Stimulated activated naive CD4-positive, alpha-beta T cell (primary cell): ENCODE data around the gene SLC4A8.

Experiments used
- DNase-seq, 6 experiments: peaks; one replicate each; lab custom pipeline; 2025; lab: John Stamatoyannopoulos, UW

The SLC4A8 gene

DNA sequence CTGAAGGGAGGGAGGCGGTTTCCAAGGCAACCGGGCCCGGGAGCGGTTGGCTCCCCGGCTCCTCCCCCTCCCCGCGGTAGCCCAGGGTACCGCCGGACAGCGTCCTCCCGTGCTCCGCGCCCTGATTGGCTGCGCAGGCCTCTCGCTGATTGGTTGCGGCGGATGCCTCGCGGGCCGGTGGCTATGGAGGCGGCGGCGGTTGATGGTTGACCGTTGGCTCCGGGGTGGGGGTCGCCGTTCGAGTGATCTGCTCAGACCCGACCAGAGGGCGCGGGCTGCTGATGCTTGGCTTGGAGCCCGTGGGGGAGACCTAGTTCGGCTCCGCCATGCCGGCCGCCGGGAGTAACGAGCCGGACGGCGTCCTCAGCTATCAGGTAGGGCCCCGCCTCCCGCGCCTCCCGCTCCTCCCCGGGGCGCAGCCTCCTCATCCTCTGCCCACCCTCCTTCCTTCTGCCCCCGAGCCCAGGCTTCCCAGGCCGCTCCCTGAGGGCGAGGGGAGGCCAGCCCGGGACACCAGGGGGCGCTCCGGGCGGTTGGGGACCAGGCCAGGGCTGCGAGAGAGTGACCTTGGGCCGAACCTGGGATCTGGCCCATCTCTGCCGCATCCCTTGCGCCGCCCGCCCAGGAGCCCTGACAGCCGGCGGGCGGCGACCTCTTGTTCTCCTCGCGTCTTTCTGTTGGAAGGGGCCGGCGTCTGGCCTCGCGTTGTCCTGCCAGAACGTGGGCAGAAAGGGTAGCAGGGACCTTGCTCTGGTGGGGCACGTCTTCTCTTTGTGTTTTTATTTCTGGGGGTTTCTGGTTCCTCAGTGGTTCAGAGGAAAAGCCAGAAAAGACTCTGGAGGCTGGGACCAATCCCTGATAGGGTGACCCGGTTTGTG, at the start of gene SLC4A8:
Gene SLC4A8 (plus strand): TSS at position 170 of the 878 bp plus-strand sequence. CDS start 157 bp downstream, at position 327.
- DNase-seq, result peak; percentile 24 to 68 (median 50)

DNA sequence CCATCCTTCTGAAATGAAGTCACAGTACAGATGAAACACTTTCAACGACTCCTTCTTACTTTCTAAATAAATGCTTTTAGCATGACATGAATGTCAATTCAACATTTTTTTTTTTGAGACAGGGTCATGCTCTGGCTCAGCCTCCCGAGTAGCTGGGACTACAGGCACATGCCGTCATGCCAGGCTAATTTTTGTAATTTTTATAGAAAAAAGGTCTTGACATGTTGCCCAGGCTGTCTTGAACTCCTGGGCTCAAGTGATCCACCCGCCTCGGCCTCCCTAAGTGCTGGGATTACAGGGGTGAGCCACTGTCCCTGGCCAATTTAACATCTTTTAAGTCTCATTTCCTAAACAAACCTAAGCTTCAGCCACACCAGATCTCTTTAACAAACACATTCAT, 49.8 kb upstream of the SLC4A8 start:
- no peak for DNase-seq

DNA sequence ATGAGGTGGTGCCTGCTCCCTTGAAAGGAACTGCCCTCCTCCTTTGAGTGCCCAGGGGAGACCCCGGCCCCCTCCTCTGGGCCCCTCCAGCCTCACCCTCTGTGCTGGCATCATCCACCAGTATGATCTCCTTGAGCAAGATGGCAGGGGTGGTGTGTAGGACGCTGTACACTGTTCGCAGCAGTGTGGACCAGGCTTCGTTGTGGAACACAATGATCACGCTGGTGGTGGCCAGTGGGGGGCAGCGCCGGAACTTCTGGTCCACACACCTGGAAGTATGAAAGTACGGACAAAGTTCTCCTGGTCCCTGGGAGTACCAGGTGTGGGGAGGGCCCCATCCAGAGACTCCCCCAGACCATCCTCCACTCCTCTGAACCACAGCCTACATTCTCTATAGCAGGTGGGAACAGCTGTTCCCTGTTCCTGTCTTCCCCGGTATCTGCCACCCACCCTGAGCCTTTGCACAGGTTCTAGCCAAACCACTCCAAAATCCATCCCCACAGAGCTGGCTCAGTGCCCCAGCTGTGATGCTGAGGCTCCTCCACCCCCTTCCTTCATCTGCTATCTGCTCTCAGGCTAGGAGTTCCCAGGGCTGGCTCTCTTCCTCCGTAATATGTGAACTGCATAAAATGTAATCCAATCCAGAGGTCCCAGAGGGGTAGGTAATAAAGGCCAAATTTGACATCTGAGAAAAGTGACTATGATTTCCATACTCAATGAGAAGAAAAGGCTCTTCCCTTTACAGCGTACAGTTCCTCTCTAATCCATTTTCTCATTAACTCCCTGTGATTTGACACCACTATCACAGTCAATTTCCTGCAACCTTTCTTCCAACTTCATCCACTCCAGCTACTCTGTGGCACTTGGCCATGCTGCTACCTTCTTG, 47.3 kb upstream of the SLC4A8 start:
- DNase-seq, result no peak

DNA sequence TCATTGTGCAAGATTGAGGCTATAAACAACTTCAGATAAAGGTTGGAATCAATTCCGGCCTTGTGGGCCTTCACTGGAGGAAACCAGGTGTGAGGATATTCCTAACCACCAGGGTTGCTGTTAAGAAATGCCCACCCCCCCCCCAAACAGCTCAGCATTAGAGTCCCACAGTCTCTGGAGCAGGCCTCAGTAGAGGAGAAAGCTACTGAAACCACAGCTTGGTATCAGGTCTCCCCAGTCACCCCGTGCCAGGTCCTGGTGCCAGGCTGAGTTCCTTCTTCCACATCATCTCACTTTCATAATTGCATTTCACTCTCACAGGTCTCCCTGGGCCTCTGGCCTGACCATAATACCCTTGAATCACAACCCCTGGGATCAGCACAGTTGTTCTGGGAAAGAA, 45.9 kb upstream of the SLC4A8 start:
- DNase-seq, result no peak

DNA sequence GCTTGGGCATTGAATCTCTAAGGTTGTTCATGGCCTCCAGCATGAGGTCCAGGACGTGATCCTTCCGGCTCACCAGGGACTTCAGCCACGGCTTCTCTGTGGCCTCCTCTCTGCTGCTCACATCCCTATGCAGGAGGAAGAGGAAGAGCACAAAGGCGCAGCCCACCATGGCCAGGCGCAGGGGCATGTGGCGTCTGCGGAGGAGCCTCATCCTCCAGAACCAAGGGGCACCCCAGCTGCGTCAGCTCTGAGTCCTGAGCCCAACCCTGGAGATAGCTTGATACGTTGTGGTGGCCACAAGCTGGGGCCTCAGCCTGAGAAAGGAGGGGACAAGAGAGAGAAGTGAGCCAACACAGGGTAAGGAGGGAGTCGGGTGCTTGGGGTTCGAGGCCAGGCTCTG, 45.1 kb upstream of the SLC4A8 start:
- DNase-seq, result no peak

DNA sequence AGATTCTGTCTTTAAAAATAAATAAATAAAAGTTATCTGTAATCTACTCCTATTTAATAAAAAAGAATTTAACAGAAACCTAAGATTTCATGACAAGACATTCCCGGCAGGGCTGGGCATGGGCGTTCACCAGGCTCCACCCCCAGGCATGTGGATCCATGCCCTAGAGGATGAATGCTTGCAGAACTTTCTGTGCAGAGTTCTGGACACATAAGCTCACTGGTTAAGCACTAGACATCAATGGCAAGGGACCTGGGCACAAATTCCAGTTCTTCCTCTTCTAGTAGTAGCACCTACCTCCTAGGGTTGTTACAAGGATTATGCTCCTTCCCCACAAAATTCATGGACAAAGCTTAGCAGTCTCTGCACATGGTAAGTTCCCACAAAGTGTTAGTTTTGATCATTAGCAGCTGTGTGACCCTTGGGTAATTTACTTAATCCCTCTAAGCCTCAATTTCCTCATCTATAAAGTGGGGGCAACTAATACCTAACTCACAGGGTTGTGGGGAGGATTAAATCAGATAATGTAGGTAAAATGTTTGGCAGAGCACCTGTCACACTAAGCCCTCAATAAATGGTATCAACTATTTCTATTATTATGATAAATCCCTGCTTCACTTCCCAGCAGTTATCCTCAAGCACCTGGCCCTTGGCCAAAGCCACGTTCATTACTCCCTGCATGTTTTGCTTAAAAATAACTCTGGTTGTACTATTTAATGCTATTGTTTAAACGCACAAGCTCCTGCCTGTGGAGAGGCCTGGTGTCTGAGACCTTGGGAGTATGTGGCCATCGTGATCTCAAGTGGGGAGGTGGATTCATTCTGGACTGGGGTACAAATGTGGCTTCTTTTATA, 43.2 kb upstream of the SLC4A8 start:
- DNase-seq, result no peak

DNA sequence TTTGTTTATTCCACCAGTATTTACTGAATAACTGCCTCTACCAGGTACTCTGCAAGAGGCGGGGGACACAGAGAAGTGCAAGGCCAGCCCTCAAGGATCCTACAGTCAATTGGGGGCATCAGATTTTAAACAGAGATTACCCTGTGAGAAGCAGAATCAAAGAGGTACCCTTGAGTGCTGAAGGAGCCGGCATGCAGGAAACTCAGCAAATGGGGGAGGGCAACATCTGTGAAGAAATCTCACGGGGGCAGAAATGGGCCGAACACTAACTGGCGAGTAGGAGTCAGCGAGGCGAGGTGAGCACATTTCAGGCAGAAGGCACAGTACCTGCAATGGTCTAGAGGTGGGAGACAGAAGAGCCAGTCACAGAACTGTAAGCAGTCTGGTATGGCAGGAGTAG, 42.5 kb upstream of the SLC4A8 start:
- DNase-seq, result peak in 1 of 6 experiments; percentile 8

DNA sequence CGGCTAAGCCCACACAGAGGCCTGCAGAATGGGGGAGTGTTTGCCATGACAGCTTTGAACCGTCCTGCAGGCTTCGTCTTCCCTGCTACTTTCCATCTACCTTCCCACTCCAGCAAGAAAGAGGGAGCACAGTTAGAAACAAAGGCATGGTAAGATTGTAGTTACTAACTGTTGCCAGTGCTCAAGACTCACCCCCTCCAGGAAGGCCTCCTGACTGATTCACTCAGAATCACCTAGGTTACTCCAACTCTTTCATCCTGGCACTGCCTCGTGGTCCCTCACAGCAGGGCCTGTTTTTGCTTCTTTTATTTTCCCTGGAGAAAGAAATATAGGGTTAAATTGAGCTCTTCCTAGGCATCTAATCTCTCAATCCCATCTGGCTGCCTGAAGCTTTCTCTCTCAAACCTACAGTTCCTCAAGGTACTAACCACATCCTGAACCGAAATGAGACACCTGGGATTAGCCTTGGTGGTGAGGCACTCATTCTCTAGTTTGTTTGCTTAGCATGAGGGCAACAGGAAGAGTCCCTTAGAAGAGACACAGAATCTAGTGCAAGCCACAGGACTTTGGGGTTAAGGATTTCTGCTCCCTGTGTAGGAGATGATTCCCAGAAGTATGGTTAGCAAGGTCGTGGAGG, 41.2 kb upstream of the SLC4A8 start:
- peak in 2 of 6 experiments; percentile 15 to 34 for DNase-seq

DNA sequence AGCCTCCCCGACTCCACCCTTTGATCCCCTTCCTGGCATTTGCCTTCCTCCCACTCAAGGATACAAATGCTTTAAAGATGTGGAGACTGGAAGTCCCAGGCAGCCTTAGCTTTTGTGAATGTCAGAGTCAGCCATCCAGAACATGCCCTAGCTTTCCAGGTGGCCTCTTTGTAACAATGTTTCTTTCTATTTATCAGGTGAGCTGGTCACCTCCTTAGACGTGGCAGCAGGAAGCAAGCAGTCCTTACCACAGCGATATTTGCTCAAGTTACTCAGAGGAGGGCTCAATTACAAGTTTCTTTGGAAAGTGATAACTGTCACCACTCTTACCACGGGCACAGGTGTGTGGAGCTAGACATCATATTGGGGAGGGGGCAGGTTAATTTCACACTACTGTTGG, 38.3 kb upstream of the SLC4A8 start:
- no peak for DNase-seq

DNA sequence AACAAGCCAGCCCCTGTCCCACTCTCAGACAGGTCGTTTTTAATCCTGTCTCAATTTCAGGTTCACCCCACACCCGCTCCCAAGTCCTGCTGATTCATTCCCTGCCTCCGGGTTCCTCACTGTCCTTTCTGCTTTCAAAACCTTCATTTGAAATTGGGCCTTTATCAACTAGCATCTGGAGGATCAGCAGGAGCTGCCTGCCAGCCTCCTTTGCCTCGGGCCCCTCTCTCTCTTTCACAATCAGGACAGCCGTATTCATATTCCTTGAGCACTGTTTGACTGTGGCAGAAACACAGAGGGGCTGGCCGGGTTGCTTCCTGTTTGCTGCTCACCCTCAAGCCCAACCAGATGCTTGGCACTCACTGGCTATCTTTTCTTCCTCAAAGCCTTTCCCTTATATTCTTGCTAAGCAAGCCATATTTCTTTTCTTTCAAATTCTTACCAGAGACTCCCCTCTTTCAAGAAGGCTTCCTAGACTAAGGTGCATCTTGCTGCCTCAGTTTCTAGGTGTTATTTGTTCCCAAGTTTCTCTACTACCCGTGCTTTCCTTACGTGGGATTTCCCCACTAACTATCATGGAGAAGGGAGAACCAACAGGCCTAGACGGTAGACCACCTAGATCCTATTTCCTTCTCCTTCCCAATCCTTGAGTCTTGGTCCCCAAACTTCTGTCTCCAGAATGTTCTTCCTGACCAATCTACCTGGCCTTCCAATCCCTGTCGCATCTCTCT, 36.4 kb upstream of the SLC4A8 start:
- DNase-seq, result no peak

DNA sequence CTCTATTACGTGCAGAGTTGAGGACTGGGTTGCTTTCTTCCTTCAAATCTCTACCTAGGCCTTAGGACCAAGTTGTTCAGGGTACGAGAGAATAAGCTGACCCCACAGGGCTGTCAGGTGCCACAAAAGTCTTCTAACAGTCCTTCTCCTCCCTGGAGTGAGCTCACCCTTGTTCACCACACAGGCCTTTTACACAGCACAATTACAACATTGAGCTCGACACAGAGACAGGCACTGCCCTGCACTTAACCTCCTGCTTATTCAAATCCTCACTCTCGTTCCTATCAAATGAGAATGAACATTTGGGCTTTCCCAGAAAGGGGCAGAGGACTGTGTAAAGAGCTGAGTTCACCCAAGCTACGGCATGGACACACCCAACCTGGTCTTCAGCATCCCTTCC, 35.8 kb upstream of the SLC4A8 start:
- no peak for DNase-seq

DNA sequence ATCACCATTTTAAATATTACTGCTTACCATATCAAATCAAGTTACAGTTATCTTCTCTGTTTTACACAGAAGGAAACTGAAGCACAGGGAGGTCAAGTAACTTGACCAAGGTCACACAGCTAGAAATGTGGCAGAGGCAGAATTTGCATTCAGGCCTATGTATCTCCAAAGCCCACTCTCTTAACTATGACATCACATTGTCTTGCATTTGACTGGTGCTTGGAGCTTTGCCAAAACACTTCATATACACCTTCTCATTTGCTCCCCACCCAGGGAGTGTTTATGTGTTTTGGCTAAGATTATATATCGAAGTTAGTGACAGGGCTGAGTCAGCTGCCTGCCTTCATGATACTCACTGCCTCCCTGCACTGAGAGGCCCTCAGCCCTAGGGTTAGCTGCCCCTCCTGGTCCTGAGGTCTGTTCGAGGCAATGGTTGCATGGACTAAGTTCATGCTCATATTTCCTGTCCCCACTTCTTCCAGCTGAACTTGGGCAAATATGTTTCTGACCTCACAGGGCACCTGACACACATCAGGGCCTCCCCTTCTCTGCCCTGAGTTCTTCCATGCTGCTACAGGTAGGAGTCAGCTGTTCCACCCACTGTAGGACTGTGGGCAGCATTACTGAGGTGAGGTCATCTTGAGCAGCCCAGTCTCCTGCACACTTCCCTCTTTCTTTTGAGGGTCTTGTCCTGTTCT, 35.2 kb upstream of the SLC4A8 start:
- peak in 2 of 6 experiments; percentile 15 to 22 for DNase-seq

DNA sequence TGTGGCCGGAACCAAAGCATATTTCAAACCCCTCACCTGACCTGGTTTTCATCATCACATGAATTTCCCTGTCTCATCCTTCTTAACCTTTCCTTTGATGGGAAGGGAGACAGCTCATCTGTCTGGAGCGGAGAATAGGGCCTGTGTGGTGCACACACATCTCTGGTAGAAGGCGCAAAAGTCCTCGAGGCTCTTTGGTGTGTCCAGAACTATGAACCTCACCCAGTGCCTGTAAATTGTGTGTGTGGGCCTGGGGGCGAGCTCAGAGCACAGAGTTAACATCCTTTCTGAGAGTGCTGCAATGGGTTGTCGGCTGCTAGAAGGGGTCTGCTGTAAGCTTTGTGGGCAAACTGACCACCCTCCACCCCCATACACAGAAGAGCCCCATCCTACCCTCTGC, 34.2 kb upstream of the SLC4A8 start:
- no peak for DNase-seq

DNA sequence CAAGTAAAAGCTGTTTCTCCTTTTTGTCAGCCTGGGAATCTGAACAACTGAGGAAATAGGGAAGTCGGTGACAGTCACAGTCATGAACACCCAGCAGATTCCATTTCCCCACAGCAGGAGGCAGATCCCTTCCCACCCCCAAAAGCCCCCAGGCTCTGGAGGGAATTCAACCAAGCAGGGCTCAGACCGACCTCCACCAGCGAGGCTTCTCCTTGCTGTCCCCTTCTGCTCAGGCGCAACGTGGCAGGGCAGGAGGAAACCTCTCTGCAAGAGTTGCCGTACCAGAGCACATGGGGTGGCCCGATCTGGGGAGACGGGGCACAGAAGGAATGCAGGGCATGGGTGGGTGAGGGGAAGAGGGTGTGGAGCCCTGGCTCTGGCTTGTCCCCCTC, 33.7 kb upstream of the SLC4A8 start:
- DNase-seq, result peak in 2 of 6 experiments; percentile 26 to 45

DNA sequence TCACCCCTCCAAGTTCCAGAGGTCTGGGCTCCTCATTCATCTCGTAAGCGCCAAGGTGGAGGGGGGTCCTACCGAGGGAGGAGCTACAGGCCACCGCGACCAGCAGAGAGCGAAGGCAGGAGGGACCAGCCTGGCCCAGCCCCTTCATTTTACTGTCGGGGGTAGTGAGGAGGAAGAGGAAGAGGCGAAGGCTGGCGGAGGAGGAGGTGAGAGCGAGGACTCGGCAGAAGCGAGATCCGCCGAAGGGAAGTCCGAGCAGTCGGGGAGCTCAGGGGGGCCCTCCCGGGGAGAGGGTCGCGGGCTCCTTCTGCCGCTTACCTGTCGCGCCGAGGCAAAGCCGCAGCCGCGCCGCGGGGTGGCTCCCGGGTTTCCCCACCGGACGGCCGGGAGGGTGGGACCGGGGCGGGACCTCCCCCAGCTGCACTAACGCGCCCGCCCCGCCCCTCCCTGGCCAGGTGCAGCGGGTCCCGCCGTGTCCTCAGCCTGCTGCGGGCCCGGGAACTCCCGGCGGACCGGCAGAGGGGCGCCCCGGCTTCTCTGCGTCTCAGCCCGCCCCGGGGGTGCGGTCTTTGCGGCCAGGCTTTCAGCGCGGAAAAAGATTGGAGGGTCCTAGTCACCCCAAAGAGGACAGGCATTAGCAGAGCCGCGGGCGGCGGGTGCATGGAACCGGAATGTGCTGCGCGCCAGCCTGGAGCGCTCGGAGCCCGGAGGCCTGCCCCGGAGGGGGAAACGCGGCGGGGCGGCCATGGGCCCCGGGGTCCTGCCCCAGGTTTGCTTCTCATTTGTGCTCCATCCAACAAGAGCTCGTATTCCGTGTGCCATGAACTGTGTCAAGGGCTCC, 33.1 kb upstream of the SLC4A8 start, which contains the start of gene GALNT6:
Gene GALNT6 (minus strand): TSS at position 124 of the 841 bp plus-strand sequence. CDS start 11,625 bp downstream, outside the sequence.
- DNase-seq, result peak; percentile 37 to 70 (median 57)

DNA sequence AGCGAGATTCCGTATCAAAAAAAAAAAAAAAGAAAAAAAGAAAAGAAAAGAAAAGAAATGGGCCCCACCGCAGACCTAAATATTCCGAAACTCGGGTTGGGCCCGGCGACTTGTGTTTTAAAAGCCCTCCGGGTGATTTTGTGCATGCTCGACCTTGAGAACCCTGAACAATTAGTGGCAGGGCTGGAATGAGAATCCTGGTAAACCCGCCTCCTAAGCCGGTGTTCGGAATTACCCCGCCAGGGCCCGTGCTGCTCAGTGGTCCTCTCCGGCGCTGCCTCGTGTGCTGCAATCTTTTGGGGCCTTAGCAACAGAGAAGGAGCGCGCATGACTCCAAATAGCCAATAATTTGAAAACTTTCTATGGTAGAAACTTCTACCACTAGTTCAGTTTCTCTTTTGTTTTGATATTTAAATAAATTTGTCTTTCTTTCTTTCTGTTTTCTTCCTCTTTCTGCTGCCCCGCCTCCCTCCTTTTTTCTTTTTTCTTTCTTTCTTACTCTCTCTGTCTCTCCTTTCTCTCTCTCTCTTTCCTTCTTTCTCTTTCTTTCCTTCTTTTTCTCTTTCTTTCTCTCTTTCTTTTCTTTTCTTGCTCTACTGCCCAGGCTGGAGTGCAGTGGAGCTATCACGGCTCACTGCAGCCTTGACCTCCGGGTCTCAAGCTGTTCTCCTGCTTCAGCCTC, 31.9 kb upstream of the SLC4A8 start:
- DNase-seq, result peak in 4 of 6 experiments; percentile 8 to 33 (median 12)

DNA sequence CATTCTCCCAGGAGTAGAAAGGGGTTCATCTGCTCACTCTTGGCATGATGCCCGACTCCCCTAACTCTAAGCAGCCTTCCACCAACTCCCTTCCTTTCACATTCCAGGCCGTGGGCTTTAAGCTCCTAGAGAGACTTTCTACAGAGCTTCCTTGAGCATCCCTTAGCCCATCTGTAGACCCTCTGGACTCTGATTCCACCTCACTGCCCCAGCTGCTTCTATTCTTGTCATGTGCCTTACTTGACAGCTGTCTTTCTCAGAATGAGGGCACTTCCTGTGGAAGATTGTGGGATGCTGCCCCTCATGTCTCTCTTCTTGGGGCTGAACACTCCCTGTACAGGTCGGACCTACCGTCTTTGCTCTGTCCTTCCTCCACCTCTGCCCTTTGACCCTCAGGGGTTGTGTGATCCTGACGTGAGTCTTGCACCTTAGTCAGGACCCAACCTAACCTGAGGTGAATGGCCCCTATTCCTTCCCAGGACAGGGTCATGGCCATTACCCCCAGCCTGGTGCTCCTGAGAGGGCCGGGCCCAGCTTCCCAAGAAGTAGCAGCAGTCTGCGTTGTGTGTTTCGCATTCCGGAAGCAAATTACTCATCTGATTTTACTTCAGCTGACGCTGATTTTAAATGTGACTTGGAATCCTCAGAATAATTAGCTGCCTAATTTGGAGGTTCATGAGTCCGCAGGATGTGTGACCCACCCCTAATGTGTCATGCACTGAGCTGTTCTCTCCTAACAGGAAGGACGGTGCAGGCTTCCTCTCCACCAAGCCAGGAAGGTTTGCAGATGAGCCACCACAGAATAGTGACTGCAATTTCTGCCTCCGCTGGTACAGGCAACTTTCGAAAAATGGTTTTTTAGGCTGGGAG, 30.7 kb upstream of the SLC4A8 start:
- DNase-seq, result peak in 3 of 6 experiments; percentile 14 to 39 (median 31)
